Fibroblast of lung (primary cell): ENCODE data around the gene NBEA. TPM values are rescaled to one million over a fixed set of nuclear protein-coding genes. Genes with fewer than 3 reads are reported as not detected.

ENCODE experiments used
- DNase-seq, 2 donors: peaks; one replicate each; pipeline versions ENCODE4 v3.0.0 to v3.0.0-alpha.2; 2010; ENCODE audit warnings: low read depth in 2 of 2
- H2AFZ ChIP-seq: 2 replicates; pipeline ENCODE4 v1.5.1; 2012; ENCODE audit warnings: low read length, control low read depth, inconsistent platforms
- H3K27ac ChIP-seq: 2 replicates; pipeline ENCODE4 v1.5.1; 2011; ENCODE audit warnings: low read length, control low read depth; ENCODE audit not compliant: insufficient read depth
- H3K27me3 ChIP-seq: 2 replicates; pipeline ENCODE4 v1.5.1; 2011; ENCODE audit warnings: mild to moderate bottlenecking, low read length; ENCODE audit not compliant: control insufficient read depth, insufficient read depth
- H3K36me3 ChIP-seq: 2 replicates; pipeline ENCODE4 v1.5.1; 2011; ENCODE audit warnings: low read length; ENCODE audit not compliant: control insufficient read depth, insufficient read depth
- H3K4me1 ChIP-seq: 2 replicates; pipeline ENCODE4 v1.5.1; 2011; ENCODE audit warnings: low read length; ENCODE audit not compliant: control insufficient read depth, insufficient read depth; ENCODE audit errors: extremely low read depth
- H3K4me2 ChIP-seq: 2 replicates; pipeline ENCODE4 v1.5.1; 2011; ENCODE audit warnings: low read length, control low read depth; ENCODE audit not compliant: insufficient read depth; ENCODE audit errors: extremely low read depth
- H3K4me3 ChIP-seq, 4 experiments: fragments of 200-600 bp in 1 of 4; sonication (generic) in 1 of 4; replicated peaks in 1 of 4; 2 replicates each; pipeline ENCODE4 v1.5.1; 2011 to 2016; ENCODE audit warnings: low read length in 4 of 4, low read depth in 3 of 4, mild to moderate bottlenecking in 3 of 4, control low read depth in 2 of 4, inconsistent platforms in 1 of 4, mixed read lengths in 1 of 4; ENCODE audit not compliant: insufficient read depth in 1 of 4; ENCODE audit errors: control extremely low read depth in 1 of 4
- H3K79me2 ChIP-seq: 2 replicates; pipeline ENCODE4 v1.5.1; 2012; ENCODE audit warnings: mild to moderate bottlenecking, low read length, inconsistent platforms; ENCODE audit not compliant: control insufficient read depth, insufficient read depth
- H3K9ac ChIP-seq: 2 replicates; pipeline ENCODE4 v1.5.1; 2011; ENCODE audit warnings: mild to moderate bottlenecking, low read length, control low read depth; ENCODE audit not compliant: insufficient read depth
- H3K9me3 ChIP-seq: 2 replicates; pipeline ENCODE4 v1.5.1; 2012; ENCODE audit warnings: low read depth, low read length; ENCODE audit not compliant: control insufficient read depth, insufficient read depth
- H4K20me1 ChIP-seq: 2 replicates; pipeline ENCODE4 v1.5.1; 2011; ENCODE audit warnings: low read length; ENCODE audit not compliant: control insufficient read depth, insufficient read depth; ENCODE audit errors: extremely low read depth
- EZH2 ChIP-seq: IDR thresholded peaks from 2 replicates; pipeline ENCODE4 v1.5.1; 2012; ENCODE audit warnings: low read length, control low read depth, mild to moderate bottlenecking; ENCODE audit errors: missing control alignments
- polyA plus RNA-seq, 2 donors: library from polyadenylated mRNA; depleted of rRNA in 1 of 2; stranded (reverse) in 1 of 2; unstranded in 1 of 2; fragments of >200 nt; gene quantifications; 2 replicates each; pipeline ENCODE4 v1.2.1, GENCODE V29; 2011 to 2012; ENCODE audit warnings: missing spikeins in 1 of 2
- total RNA-seq: library from RNA; depleted of rRNA; stranded (reverse); fragments of >200 nt; gene quantifications from 2 replicates; pipeline ENCODE4 v1.2.1, GENCODE V29; 2014
- TF ChIP-seq, protein P1 (sequence below), 2 donors: IDR thresholded peaks in 1 of 2; conservative IDR thresholded peaks in 1 of 2; 1 replicate in 1 of 2; 2 replicates in 1 of 2; pipeline ENCODE4 v1.5.1; 2011 to 2012; ENCODE audit warnings: low read length in 2 of 2, control low read depth in 1 of 2, inconsistent platforms in 1 of 2, low read depth in 1 of 2, mild to moderate bottlenecking in 1 of 2

Gene NBEA
- total and polyA plus RNA-seq, 2 donors (not counting 1 experiment from before 2014, with no cell fraction given) = 3.6 to 7.8 TPM

DNA sequence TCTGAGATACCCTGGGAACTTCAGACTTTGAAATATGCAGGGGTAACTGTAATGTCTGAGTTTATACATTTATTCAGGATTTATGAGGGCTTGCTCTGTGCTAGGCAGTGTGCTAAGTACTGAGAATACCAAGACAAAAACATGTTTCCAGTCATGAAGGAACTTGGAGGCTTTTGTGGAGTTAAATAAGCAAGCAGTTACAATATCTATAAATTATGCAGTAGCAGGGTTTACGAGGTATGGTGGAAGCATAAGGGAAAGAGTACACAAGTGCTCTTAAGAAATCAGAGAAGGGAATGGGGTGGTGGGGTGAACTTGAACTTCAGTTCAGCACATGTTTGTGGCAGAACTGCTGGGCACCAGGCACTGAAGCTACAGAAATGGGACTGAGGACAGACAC, 506.4 kb downstream of the NBEA start:
- no peak for DNase-seq
- Histone ChIP-seq H3K9me3 (no peaks in the 10 kb centered on the region), H3K4me3 (no peak overlapping the region), H3K9ac (no peak overlapping the region), H4K20me1 (no peaks in the 10 kb centered on the region), H3K27ac (no peak overlapping the region), H3K27me3 (no peaks in the 10 kb centered on the region), H3K4me1 (no peaks in the 10 kb centered on the region), H3K36me3 (no peaks in the 10 kb centered on the region), H3K79me2 (no peaks in the 10 kb centered on the region), H3K4me2 (no peak overlapping the region), H2AFZ (no peak overlapping the region)
- no peak for TF ChIP-seq EZH2
- TF ChIP-seq, protein P1, sequence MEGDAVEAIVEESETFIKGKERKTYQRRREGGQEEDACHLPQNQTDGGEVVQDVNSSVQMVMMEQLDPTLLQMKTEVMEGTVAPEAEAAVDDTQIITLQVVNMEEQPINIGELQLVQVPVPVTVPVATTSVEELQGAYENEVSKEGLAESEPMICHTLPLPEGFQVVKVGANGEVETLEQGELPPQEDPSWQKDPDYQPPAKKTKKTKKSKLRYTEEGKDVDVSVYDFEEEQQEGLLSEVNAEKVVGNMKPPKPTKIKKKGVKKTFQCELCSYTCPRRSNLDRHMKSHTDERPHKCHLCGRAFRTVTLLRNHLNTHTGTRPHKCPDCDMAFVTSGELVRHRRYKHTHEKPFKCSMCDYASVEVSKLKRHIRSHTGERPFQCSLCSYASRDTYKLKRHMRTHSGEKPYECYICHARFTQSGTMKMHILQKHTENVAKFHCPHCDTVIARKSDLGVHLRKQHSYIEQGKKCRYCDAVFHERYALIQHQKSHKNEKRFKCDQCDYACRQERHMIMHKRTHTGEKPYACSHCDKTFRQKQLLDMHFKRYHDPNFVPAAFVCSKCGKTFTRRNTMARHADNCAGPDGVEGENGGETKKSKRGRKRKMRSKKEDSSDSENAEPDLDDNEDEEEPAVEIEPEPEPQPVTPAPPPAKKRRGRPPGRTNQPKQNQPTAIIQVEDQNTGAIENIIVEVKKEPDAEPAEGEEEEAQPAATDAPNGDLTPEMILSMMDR (conservative IDR thresholded peaks at IDR 0.05 in 1 of 2, IDR thresholded peaks at IDR 0.05 in 1 of 2; ENCODE audit: low read depth in 1 of 2, low read length in 2 of 2) = no peak

DNA sequence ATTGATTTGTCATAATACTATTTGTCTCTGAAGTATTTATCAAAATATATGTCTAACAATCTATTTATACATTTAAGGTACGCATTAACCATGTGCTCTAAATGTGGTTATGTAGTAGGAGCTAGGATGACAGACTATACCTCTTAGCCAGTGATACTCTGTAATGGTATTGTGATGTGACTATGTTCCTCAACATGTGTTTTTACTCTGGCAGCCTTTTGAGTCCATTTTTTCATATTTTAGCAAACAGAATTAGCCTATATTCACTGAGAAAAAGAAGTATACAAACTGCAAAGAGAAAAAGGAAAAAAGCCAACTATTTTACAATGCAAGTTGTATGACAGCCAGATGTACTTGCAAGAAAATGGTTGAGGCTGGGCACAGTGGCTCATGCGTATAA, 507.8 kb downstream of the NBEA start:
- no peaks in the 10 kb centered on the region for H3K36me3 ChIP-seq
- TF ChIP-seq EZH2 = no peak
- TF ChIP-seq, protein P1 (conservative IDR thresholded peaks at IDR 0.05 in 1 of 2, IDR thresholded peaks at IDR 0.05 in 1 of 2; ENCODE audit: low read depth in 1 of 2, low read length in 2 of 2) = no peak
- no peaks in the 10 kb centered on the region for H4K20me1 ChIP-seq
- no peak overlapping the region for H3K27ac ChIP-seq
- H3K9ac ChIP-seq = no peak overlapping the region
- no peak overlapping the region for H3K4me2 ChIP-seq
- DNase-seq = no peak
- H3K4me1 ChIP-seq = no peaks in the 10 kb centered on the region
- no peaks in the 10 kb centered on the region for H3K79me2 ChIP-seq
- no peaks in the 10 kb centered on the region for H3K9me3 ChIP-seq
- no peak overlapping the region for H3K4me3 ChIP-seq
- H3K27me3 ChIP-seq = no peaks in the 10 kb centered on the region
- no peak overlapping the region for H2AFZ ChIP-seq

DNA sequence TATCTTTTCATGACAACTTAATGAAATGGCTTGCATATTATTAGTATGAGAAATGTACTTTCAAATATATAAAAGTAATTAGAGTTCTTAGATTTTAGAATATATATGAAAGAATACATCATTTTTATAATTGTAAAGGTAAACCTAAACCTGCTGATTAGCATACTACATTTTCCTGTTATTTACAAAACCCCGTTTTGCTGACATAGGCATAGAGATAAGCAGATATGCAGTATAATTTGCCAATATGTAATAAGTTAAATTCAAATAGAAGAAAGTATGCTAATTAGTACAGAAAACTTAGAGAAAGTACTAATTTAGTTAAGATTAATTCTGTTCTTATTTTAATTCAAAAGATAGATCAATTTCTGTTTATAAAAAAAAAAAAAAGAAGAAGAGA, 513.0 kb downstream of the NBEA start:
- Histone ChIP-seq H3K9ac (no peak overlapping the region), H3K4me1 (no peaks in the 10 kb centered on the region), H4K20me1 (no peaks in the 10 kb centered on the region), H3K36me3 (no peaks in the 10 kb centered on the region), H3K79me2 (no peaks in the 10 kb centered on the region), H3K4me3 (no peak overlapping the region), H3K27me3 (no peaks in the 10 kb centered on the region), H3K9me3 (no peaks in the 10 kb centered on the region), H3K27ac (no peak overlapping the region), H3K4me2 (no peak overlapping the region), H2AFZ (no peak overlapping the region)
- no peak for DNase-seq
- TF ChIP-seq, protein P1 (conservative IDR thresholded peaks at IDR 0.05 in 1 of 2, IDR thresholded peaks at IDR 0.05 in 1 of 2; ENCODE audit: low read depth in 1 of 2, low read length in 2 of 2) = no peak
- TF ChIP-seq EZH2 = no peak
